Endodermal cell (in vitro differentiated cells): Measurements from ENCODE around the gene NANOS2. TPM values are rescaled to one million over a fixed set of nuclear protein-coding genes. Genes with fewer than 3 reads are reported as not detected.
A peak's percentile ranks its signal among the peaks of the same experiment; 100 is the strongest.

Experiments
- DNase-seq: peaks from one replicate; pipeline ENCODE4 v3.0.0-alpha.2; 2017
- H3K27ac ChIP-seq: 2 replicates; pipeline ENCODE4 v1.5.1; 2013; ENCODE audit warnings: mild to moderate bottlenecking, low read depth, low read length, moderate library complexity
- H3K27me3 ChIP-seq: 2 replicates; pipeline ENCODE4 v1.6.1; 2013; ENCODE audit warnings: mild to moderate bottlenecking, low read length, moderate library complexity; ENCODE audit not compliant: insufficient read depth, control insufficient read depth, poor library complexity, severe bottlenecking
- H3K36me3 ChIP-seq: 2 replicates; pipeline ENCODE4 v1.7.0; 2013; ENCODE audit warnings: mild to moderate bottlenecking, low read length, moderate library complexity; ENCODE audit not compliant: control insufficient read depth, insufficient read depth
- H3K4me1 ChIP-seq: one replicate; pipeline ENCODE4 v1.7.0; 2013; ENCODE audit warnings: low read length; ENCODE audit not compliant: control insufficient read depth, insufficient read depth
- H3K4me3 ChIP-seq: 2 replicates; pipeline ENCODE4 v1.5.1; 2013; ENCODE audit warnings: mild to moderate bottlenecking, low read length, moderate library complexity
- H3K9ac ChIP-seq: 2 replicates; pipeline ENCODE4 v1.6.1; 2013; ENCODE audit warnings: mild to moderate bottlenecking, low read length, moderate library complexity; ENCODE audit not compliant: poor library complexity, severe bottlenecking; ENCODE audit errors: extremely low read depth
- H3K9me3 ChIP-seq: 2 replicates; pipeline ENCODE4 v1.6.1; 2013; ENCODE audit warnings: mild to moderate bottlenecking, low read length, moderate library complexity; ENCODE audit not compliant: control insufficient read depth
- H3K27ac Mint-ChIP-seq: 2 replicates; pipeline ENCODE4 v1.8.0; 2020; ENCODE audit warnings: mixed read lengths
- H3K27me3 Mint-ChIP-seq: 2 replicates; pipeline ENCODE4 v1.8.0; 2021; ENCODE audit warnings: mild to moderate bottlenecking, mixed read lengths; ENCODE audit not compliant: insufficient read depth
- H3K36me3 Mint-ChIP-seq: 2 replicates; pipeline ENCODE4 v1.8.0; 2020; ENCODE audit warnings: low read depth, mixed read lengths
- H3K4me1 Mint-ChIP-seq: 2 replicates; pipeline ENCODE4 v1.8.0; 2020; ENCODE audit warnings: mixed read lengths
- H3K4me3 Mint-ChIP-seq: 2 replicates; pipeline ENCODE4 v1.8.0; 2020; ENCODE audit warnings: mild to moderate bottlenecking, moderate library complexity, mixed read lengths
- H3K9me3 Mint-ChIP-seq: 2 replicates; pipeline ENCODE4 v1.8.0; 2020; ENCODE audit warnings: mild to moderate bottlenecking, mixed read lengths
- CTCF ChIP-seq: fragments of 200-600 bp; sonication (generic); conservative IDR thresholded peaks from 2 replicates; pipeline ENCODE4 v1.5.0; 2021; ENCODE audit warnings: antibody characterized with exemption, mild to moderate bottlenecking
- WGBS, 2 experiments: methylation state at CpG; one replicate each; pipeline versions ENCODE4 v1.1.5 to v1.1.7; 2013; ENCODE audit warnings: missing lambda C conversion rate in 2 of 2, mixed read lengths in 1 of 2; ENCODE audit not compliant: insufficient coverage in 1 of 2, insufficient read length in 1 of 2; 5-methylcytosine and 5-hydroxymethylcytosine counted together
- total RNA-seq, 2 donors: library from RNA; stranded (reverse); fragmentation: NEBNext Ultra II Directional in 1 of 2; extraction: Animal tissue kit (Norgen Biotek cat#: 25700) in 1 of 2; gene quantifications; 2 replicates in 1 of 2; 3 replicates in 1 of 2; pipeline ENCODE4 v1.2.1, GENCODE V29; 2021

Gene NANOS2
- total RNA-seq, 2 donors from 2014 or later = not detected

DNA sequence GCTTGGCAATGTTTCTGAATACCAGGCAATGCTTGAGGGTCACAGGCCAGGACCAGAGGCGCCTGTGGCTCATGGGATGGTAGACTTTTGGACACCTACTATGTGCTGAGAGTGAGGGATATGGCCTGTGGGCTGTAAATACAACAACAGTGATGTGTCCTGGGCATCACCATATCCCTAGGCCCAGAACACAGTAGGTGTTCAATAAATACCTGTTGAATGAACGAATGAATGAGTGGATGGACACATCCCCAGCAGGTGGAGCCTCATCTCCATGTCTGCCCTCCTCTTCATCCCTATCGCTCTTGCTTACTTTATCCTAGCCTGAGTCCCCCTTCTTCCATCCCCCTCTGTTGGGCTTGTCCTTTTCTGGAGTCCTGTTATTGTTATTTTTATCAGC is 16.5 kb upstream of the NANOS2 start:
- no peak overlapping the region for H3K27ac ChIP-seq
- no peak overlapping the region for H3K4me3 ChIP-seq
- DNase-seq = no peak
- H3K4me1 Mint-ChIP-seq = peaks cover 1% of the 10 kb centered on the region
- no peaks in the 10 kb centered on the region for H3K36me3 ChIP-seq
- peak; percentile 12 for TF ChIP-seq CTCF
- H3K27me3 Mint-ChIP-seq = peaks cover 75% of the 10 kb centered on the region
- 80 to 86% methylated on average over 3 of the region's 3 CpGs for WGBS, 2 experiments
- no peak overlapping the region for H3K27ac Mint-ChIP-seq
- no peaks in the 10 kb centered on the region for H3K9me3 Mint-ChIP-seq
- no peaks in the 10 kb centered on the region for H3K4me1 ChIP-seq
- no peak overlapping the region for H3K4me3 Mint-ChIP-seq
- peaks cover 18% of the 10 kb centered on the region for H3K27me3 ChIP-seq
- no peaks in the 10 kb centered on the region for H3K36me3 Mint-ChIP-seq
- H3K9me3 ChIP-seq = no peaks in the 10 kb centered on the region
- H3K9ac ChIP-seq = no peak overlapping the region

GRCh38 chr19:45929247-45929646 is 14.7 kb upstream of the NANOS2 start:
- no peak for TF ChIP-seq CTCF
- no peaks in the 10 kb centered on the region for H3K36me3 ChIP-seq
- Mint-ChIP-seq H3K27ac (no peak overlapping the region), H3K36me3 (no peaks in the 10 kb centered on the region), H3K9me3 (no peaks in the 10 kb centered on the region), H3K4me1 (peaks cover 1% of the 10 kb centered on the region), H3K4me3 (no peak overlapping the region), H3K27me3 (peaks cover 65% of the 10 kb centered on the region)
- no peaks in the 10 kb centered on the region for H3K9me3 ChIP-seq
- 85 to 90% methylated on average over 2 of the region's 2 CpGs for WGBS, 2 experiments
- H3K27me3 ChIP-seq = peaks cover 18% of the 10 kb centered on the region
- H3K27ac ChIP-seq = no peak overlapping the region
- H3K9ac ChIP-seq = no peak overlapping the region
- H3K4me1 ChIP-seq = no peaks in the 10 kb centered on the region
- no peak for DNase-seq
- H3K4me3 ChIP-seq = no peak overlapping the region

GRCh38 chr19:45927565-45928261 is 13.1 kb upstream of the NANOS2 start:
- Mint-ChIP-seq H3K4me1 (peaks cover 1% of the 10 kb centered on the region), H3K9me3 (no peaks in the 10 kb centered on the region), H3K4me3 (peak overlapping the region; percentile 30), H3K27me3 (peaks cover 56% of the 10 kb centered on the region), H3K36me3 (no peaks in the 10 kb centered on the region), H3K27ac (no peak overlapping the region)
- DNase-seq = peak; percentile 98
- peak; percentile 32 for TF ChIP-seq CTCF
- no peaks in the 10 kb centered on the region for H3K9me3 ChIP-seq
- H3K4me1 ChIP-seq = no peaks in the 10 kb centered on the region
- no peaks in the 10 kb centered on the region for H3K36me3 ChIP-seq
- H3K4me3 ChIP-seq = peak overlapping the region; percentile 2
- H3K27ac ChIP-seq = no peak overlapping the region
- H3K9ac ChIP-seq = no peak overlapping the region
- H3K27me3 ChIP-seq = peaks cover 18% of the 10 kb centered on the region
- 13 to 15% methylated on average over 23 to 32 of the region's 33 CpGs for WGBS, 2 experiments
